ENCODE data around the gene ZNF593OS.

The ZNF593OS gene

GRCh38 chr1:26159743-26160039 is 11.9 kb downstream of the ZNF593OS start:
- DNase-seq (ENCODE audit: low spot score) = no peak
- no peak for FAIRE-seq

DNA sequence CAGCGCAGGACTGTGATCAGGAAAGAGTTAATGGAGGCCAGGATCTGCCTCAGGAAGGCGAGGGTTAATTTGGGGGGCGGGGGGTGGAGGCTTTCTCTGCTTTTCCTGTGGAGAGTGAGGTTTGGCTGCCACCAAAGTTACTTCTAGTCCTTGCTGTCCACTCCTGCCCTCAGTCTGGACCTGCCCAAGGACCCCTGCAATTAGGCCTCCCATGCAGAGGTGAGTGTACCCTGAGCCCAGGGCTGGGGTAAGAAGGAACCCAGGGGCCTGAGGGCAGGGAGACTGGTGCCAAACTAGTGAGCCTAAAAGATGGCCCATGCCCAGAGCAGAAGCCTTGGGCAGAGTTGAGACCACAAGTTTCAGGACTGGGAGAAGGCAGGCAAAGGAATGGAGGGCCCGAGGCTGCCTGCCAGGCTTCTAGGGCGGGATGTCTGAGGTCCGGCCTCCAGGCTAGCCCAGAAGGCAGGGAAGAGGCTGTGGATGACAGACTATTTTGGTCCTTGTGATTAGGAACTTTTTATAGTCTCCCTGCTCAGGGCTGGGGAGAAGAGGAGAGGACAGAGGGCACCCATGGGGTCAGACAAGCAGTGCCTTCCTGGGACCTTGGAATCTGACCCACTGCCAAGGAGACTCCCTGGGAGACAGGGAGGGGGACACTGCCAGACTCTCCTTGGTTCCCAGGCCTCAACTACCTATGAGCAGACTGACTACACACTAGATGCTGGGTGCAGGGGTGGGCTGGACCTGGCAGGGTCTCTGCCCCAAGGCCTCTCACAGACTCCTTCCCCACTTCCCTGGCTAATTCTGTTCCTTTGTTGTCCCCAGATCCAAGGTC is 12.5 kb downstream of the ZNF593OS start, which contains the start of gene FAM110D:
TSS of gene FAM110D (plus strand) at position 172 of the 835 bp plus-strand sequence. CDS start 2,213 bp downstream, outside the sequence.
- no peak for FAIRE-seq
- DNase-seq (ENCODE audit: low spot score) = no peak

DNA sequence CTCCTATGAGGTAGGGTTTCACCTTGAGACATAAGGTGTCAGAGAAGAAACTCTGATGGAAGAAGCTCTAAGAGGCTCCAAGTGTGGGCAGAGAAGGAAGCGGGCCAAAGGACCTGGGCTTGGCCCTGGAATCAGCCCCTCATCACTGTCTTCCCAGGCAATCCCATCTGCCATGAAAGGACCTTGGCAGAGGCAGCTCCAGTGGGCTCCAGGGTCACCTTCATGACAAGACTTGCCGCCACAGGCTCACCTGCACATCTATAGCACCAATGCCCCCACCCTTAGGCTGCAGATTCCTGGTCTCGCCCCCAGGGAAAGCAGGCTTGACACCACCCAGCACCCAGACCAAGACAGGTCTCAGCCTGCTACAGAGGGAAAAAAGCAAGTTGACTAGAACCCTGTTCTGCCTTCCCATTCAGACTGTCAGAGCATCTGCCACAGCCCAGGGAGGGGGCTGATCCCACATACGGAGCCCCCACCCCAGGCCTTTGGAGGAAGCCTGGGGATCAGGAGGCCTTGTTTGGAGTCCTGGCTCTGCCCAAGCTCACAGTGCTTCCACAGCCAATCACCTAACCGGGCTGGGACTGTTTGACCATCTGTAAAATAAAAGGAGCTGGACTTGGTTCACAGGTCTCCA is 13.2 kb downstream of the ZNF593OS start:
- DNase-seq (ENCODE audit: low spot score) (no peak), FAIRE-seq (no peak)

- FAIRE-seq (no peak), DNase-seq (ENCODE audit: low spot score) (peak; percentile 85)
These were observed 15.2 kb downstream of the ZNF593OS start for GRCh38 chr1:26156285-26157038.

DNA sequence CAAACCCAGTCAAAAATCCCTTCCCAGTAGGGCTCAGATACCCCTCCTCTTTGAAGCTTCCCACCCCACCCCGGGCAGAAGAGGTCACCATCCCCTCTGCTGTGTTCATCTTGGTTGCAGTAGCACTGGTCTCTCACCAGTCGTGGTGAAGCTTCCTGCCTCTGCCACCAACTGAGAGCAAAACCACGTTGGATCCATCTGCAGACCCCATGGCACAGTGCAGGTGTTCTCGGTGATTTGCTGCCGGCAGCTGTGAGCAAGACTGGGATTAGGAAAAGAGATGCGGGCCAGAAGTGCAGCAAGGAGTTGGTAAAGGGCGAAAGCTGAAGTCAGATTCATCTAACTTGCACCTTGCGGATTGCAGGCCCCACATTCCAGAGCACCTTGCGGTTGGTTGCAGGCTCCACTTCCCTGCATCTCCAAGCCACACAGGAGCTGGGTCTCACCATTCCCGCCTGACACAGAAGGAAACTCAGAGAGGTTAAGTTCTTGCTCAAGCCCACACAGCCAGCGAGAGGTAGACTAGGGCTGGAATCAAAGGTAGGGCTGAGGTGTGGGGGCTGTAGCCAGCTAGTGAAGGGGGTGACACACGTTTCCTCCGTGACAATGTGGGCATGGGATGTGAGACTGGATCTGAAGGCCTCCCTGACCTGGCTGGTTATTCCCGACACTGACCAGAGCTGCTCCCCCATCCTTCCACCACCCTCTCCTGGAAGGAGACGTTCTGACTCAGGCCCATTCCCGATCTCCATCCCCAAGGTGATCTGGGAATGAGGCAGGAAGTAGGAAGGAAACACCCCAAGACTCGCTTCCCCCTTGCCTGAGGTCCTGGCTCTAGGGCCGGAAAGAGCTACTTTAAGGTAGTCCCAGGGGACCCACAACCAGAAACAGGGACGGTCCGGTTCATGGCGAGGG is 16.0 kb downstream of the ZNF593OS start:
- DNase-seq (ENCODE audit: low spot score) = no peak
- FAIRE-seq = no peak

GRCh38 chr1:26154750-26155149 is 16.9 kb downstream of the ZNF593OS start:
- no peak for DNase-seq (ENCODE audit: low spot score)
- no peak for FAIRE-seq

- no peak for DNase-seq (ENCODE audit: low spot score)
- FAIRE-seq = no peak
These were observed 17.6 kb downstream of the ZNF593OS start for GRCh38 chr1:26153966-26154532.

DNA sequence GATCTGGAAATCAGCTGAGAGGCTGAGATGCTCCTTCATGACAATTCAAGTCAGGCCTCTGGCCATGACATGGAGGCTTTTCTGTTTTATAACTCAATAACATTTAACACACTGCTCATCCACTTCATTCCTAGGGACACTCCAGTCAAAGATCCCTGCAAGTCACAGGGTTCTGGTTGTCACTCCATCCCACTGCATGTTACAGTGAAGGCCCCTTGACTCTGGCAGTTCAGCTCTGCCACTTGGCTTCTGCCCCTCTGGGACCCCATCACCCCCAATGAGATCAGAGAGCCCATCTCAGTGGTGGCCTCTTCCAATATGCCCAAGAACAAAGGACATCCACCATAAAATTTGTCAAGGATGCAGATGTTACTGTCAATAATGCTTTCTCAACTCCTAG is 22.7 kb downstream of the ZNF593OS start:
- no peak for DNase-seq (ENCODE audit: low spot score)
- no peak for FAIRE-seq

- no peak for DNase-seq (ENCODE audit: low spot score)
- no peak for FAIRE-seq
These were observed 25.7 kb downstream of the ZNF593OS start for GRCh38 chr1:26145960-26146294.

- FAIRE-seq = no peak
- DNase-seq (ENCODE audit: low spot score) = peak; percentile 79
These were observed 26.3 kb downstream of the ZNF593OS start for GRCh38 chr1:26145041-26145959.

- FAIRE-seq (no peak), DNase-seq (ENCODE audit: low spot score) (no peak)
These were observed 29.5 kb downstream of the ZNF593OS start for GRCh38 chr1:26142159-26142558.

DNA sequence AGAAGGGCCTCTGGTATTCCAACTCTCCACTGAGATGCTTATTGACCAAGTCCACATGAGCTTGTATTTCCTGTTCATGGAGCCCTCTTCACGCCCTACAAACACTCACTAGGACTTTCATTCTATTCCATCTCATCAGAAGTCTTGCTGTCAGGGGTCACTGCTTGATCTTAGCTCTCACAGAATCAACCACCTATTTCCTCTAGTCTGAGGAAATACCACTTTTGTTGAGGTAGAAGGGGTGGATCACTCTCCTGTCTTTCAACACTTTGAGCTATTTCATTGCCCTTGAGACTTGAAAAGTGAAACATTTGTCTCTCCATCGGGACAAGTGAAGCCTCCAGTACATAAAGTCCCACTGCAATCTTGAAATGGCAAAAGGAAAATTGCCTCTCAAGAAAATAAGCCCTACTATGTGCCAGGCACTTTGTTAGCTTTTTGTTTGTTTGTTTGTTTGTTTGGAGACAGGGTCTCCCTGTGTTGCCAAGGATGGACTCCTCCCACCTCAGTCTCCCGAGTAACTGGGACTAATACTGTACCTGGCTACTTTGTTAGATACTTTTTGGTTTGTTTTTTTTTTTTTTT is 32.6 kb downstream of the ZNF593OS start:
- FAIRE-seq = no peak
- DNase-seq (ENCODE audit: low spot score) = no peak

- DNase-seq (ENCODE audit: low spot score) = no peak
- no peak for FAIRE-seq
These were observed 37.2 kb downstream of the ZNF593OS start for GRCh38 chr1:26134466-26134865.

DNA sequence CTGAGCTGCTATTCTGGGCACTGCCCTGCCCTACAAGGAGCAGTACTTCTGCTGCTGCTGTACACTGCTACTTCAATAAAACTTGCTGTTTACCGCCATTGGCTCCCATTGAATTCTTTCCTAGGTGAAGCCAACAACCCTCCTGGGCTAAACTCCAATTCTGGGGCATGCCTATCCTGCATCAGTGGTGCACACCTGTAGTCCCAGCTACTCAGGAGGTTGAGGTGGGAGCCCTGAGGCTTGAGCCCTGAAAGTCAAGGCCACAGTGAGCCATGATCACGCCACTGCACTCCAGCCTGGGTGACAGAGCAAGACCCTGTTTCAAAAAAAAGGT is 38.8 kb downstream of the ZNF593OS start:
- FAIRE-seq (no peak), DNase-seq (ENCODE audit: low spot score) (no peak)

DNA sequence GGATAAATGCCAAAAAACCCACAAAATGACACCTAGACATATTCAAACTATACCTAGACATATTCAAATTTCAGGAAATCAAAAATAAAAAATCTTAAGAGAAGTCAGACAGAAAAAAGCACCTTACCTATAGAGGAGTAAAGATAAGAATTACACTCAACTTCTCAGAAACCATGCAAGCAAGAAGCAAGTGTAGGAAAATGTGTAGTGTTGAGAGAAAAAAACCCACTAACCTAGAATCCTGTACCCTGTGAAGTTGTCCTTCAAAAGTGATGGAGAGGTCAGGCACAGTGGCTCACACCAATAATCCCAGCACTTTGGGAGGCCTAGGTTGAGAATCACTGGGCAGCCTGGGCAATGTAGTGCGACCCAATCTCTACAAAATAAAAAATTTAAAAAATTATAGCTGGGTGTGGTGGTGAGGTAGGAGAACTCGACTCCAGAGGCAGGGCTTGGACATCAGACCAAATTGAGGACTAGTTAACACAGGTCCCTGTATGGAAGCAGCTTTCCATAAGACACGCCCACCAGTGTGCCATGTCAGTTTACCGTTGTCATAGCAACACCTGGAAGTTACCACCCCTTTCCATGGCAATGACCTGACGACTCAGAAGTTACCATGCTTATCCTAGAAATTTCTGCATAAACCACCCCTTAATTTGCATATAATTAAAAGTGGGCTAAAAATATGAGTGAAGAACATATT is 39.4 kb downstream of the ZNF593OS start:
- DNase-seq (ENCODE audit: low spot score) = no peak

GRCh38 chr1:26130695-26131094 is 40.9 kb downstream of the ZNF593OS start:
- no peak for FAIRE-seq

More for the DNA sequence above, 39.4 kb downstream of the ZNF593OS start:
- no peak for FAIRE-seq

GRCh38 chr1:26129778-26130177 is 41.9 kb downstream of the ZNF593OS start:
- DNase-seq (ENCODE audit: low spot score) = no peak
- FAIRE-seq = no peak

More at GRCh38 chr1:26130695-26131094, 40.9 kb downstream of the ZNF593OS start:
- DNase-seq (ENCODE audit: low spot score) = no peak

DNA sequence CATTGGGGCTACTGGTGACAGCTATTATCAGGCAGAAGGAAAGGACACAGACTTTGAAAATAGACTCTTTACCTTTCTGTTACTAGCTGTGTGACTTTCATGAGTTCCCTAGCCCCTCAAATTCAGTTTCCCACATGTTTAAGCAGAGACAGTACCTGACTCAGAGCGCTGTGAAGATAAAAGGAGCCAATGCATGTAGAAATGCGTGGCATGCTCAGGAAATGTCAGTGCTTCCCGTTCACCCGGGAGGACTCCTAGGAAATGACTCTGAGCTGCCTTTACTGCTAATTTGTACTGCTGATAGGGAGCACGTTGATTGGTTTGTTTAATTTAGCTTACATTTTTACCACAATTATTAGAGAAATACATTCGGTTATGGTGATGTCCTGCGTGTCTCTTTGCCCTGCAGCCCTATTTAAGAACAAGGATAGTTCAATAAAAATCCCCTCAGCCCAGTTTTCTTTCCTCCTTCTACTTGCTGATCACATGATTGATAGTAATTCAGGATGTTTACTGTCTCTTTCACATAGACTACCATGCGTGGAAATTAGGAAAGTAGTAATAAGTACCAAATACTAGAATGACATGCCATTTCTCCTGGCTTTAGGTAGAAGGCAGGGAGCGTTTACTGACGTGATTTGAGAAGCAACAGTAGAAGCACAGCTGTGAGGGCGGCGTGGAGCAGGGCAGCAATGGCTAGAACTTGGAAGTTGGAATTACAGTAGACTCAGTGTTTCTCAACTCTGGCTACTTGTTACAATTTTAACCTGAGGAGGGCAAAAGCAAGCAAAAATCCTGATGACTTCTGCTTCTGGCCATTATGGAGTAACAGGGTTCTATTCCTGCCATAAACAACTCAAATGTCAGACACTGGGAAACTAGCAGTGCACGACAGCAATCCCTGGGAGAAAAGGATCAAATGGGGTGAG is 44.1 kb downstream of the ZNF593OS start:
- DNase-seq (ENCODE audit: low spot score) (no peak), FAIRE-seq (no peak)

Measured in urothelium cell line (cell line).